ENCODE measurements around the gene KIF18A.

Gene KIF18A

GRCh38 chr11:27972522-27973170 lies 135.3 kb downstream of the KIF18A start:
- FAIRE-seq (no peak), DNase-seq (ENCODE audit: insufficient read length, low spot score) (peak; percentile 3)

DNA sequence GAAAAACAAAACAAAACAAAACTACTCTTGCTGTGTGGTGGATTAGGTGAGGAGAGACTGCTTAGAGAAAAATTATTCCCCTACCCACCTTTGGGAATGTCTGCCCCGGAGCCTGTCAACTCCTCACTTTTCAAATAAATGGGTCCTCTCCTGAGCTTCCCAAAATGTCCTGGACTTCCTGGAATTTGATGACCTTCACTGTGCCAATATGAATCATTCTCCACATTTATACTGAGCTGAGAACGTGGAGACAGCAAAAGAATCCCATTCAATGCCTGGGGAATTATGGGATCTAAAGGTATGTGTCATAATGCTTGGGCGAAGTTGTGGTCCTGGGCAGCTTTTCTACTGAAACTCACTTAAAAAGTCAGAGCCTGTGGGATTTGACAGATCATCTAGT lies 136.8 kb downstream of the KIF18A start:
- FAIRE-seq (no peak), DNase-seq (ENCODE audit: insufficient read length, low spot score) (no peak)

All from HTR-8/SVneo (cell line).